ENCODE data around the gene DERL3. TPM values are rescaled to one million over a fixed set of nuclear protein-coding genes. Genes with fewer than 3 reads are reported as not detected.

Gene DERL3
- total and polyA plus RNA-seq, 2 experiments from 2014 or later: 13.6 to 19.5 TPM

GRCh38 chr22:23841292-23841691 is 2.5 kb upstream of the DERL3 start (continued):
- TF ChIP-seq ETS1 (IDR thresholded peaks at IDR 0.05): no peak
- no peak for TF ChIP-seq CTCF (conservative IDR thresholded peaks at IDR 0.05; ENCODE audit: low read depth in 2 of 2)

- TF ChIP-seq STAT1 (IDR thresholded peaks at IDR 0.05; ENCODE audit: unreplicated experiment): no peak
- no peak for TF ChIP-seq REST (IDR thresholded peaks at IDR 0.05; ENCODE audit: unreplicated experiment)
- no peak for TF ChIP-seq NANOG (IDR thresholded peaks at IDR 0.05; ENCODE audit: borderline replicate concordance)
- no peak for TF ChIP-seq EZH2 (IDR thresholded peaks at IDR 0.05; ENCODE audit: low read depth, unreplicated experiment)
- TF ChIP-seq ETS1 (IDR thresholded peaks at IDR 0.05): no peak
- TF ChIP-seq CTCF (conservative IDR thresholded peaks at IDR 0.05; ENCODE audit: low read depth in 2 of 2): no peak
- no peak for TF ChIP-seq CREB1 (CRISPR knock-in tag; IDR thresholded peaks at IDR 0.05; ENCODE audit: low read depth)
- no peak for TF ChIP-seq ZNF331 (CRISPR knock-in tag; IDR thresholded peaks at IDR 0.05; ENCODE audit: low read depth)
- no peak for TF ChIP-seq EZH2phosphoT487 (IDR thresholded peaks at IDR 0.05; ENCODE audit: unreplicated experiment)
- no peak for TF ChIP-seq JUNB (IDR thresholded peaks at IDR 0.05; ENCODE audit: unreplicated experiment)
- Mint-ChIP-seq H3K4me3 (no peak overlapping the region; the same call in 2 of the 3 replicates), H3K4me1 (peaks cover 19% of the 10 kb centered on the region), H3K9me3 (peaks cover 3% of the 10 kb centered on the region; the same call in 1 of the 3 replicates), H3K27ac (no peak overlapping the region), H3K36me3 (ENCODE audit: low read depth) (peaks cover 7% of the 10 kb centered on the region), H3K27me3 (ENCODE audit: insufficient read depth, low read depth, poor library complexity) (peaks cover 31% of the 10 kb centered on the region)
- ATAC-seq (no peak), DNase-seq (ENCODE audit: low spot score) (no peak)
- H3K4me3 ChIP-seq: no peak overlapping the region
- no peak overlapping the region for H2AFZ ChIP-seq
- H3K4me1 ChIP-seq (ENCODE audit: insufficient read depth): peaks cover 16% of the 10 kb centered on the region; the same call in 1 of the 2 replicates
- no peaks in the 10 kb centered on the region for H3K9me2 ChIP-seq (ENCODE audit: insufficient read depth)
- peaks cover 6% of the 10 kb centered on the region; the same call in 1 of the 2 replicates for H3F3A ChIP-seq (replicated peaks; ENCODE audit: low read depth)
- no peaks in the 10 kb centered on the region for H3K27me3 ChIP-seq (ENCODE audit: insufficient read depth)
- H3K27ac ChIP-seq (ENCODE audit: low read depth): no peak overlapping the region
- no peaks in the 10 kb centered on the region for H3K36me3 ChIP-seq (ENCODE audit: insufficient read depth)
- H3K4me2 ChIP-seq: peak overlapping the region; percentile 78; the same call in 1 of the 2 replicates
- H3K79me2 ChIP-seq (replicated peaks; ENCODE audit: insufficient read depth): no peaks in the 10 kb centered on the region
- H4K20me1 ChIP-seq (replicated peaks; ENCODE audit: insufficient read depth): peaks cover 5% of the 10 kb centered on the region; the same call in 1 of the 2 replicates
Observed at GRCh38 chr22:23840026-23840425, 1.2 kb upstream of the DERL3 start.

All from GM23338 (cell line).